ENCODE data around the gene MAD1L1.
"Not testable (repeated sequence)": the region's sequence is repeated elsewhere in the genome, so short reads cannot be mapped to it uniquely, and the experiment has no call there.

The MAD1L1 gene

GRCh38 chr7:1837696-1838543 is 394.8 kb downstream of the MAD1L1 start:
- DNase-seq (ENCODE audit: low spot score) = not testable (repeated sequence)

- not testable (repeated sequence) for DNase-seq (ENCODE audit: low spot score)
These were observed 400.7 kb downstream of the MAD1L1 start for GRCh38 chr7:1831933-1832535.

DNA sequence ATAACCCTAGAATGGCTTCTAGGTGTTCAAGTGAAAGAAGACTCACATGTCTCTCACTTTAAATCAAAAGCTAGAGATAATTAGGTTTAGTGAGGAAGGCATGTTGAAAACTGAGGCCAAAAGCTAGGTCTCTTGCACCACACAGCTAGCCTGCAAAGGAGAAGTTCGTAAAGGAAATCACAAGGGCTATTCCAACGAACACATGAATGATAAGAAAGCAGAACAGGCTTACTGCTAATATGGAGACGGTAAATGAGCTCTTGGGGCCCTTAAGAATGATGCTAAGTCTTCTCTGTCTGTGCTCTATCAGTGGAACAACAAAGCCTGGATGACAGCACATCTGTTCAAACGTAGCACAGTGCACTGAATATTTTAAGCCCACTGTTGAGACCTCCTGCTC is 401.3 kb downstream of the MAD1L1 start:
- not testable (repeated sequence) for DNase-seq (ENCODE audit: low spot score)

DNA sequence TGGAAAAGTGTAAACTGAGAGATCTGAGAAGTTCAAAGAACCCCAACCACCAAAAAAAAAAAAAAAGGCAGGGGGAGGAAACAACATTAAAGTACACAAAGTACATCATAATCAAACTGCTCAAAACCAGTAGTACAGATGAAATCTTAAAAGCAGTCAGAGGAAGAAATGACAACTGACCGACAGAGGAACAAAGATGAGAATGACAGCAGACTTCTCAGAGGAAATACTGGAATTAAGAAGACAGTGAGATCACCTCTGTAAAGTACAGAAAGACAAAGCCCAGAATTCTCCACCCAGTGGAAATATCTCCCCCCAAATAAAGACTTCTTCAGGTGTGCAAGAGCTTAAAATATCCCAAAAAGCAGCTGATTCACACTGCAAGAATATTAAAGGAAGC is 403.1 kb downstream of the MAD1L1 start:
- not testable (repeated sequence) for DNase-seq (ENCODE audit: low spot score)

GRCh38 chr7:1829111-1829510 is 403.6 kb downstream of the MAD1L1 start:
- DNase-seq (ENCODE audit: low spot score) = no peak

GRCh38 chr7:1828170-1828569 is 404.6 kb downstream of the MAD1L1 start:
- not testable (repeated sequence) for DNase-seq (ENCODE audit: low spot score)

GRCh38 chr7:1827521-1827981 is 405.2 kb downstream of the MAD1L1 start:
- DNase-seq (ENCODE audit: low spot score) = not testable (repeated sequence)

- not testable (repeated sequence) for DNase-seq (ENCODE audit: low spot score)
These were observed 405.8 kb downstream of the MAD1L1 start for GRCh38 chr7:1826931-1827330.

GRCh38 chr7:1825897-1826741 is 406.6 kb downstream of the MAD1L1 start:
- DNase-seq (ENCODE audit: low spot score) = no peak

GRCh38 chr7:1825647-1825896 is 407.2 kb downstream of the MAD1L1 start:
- DNase-seq (ENCODE audit: low spot score) = not testable (repeated sequence)

DNA sequence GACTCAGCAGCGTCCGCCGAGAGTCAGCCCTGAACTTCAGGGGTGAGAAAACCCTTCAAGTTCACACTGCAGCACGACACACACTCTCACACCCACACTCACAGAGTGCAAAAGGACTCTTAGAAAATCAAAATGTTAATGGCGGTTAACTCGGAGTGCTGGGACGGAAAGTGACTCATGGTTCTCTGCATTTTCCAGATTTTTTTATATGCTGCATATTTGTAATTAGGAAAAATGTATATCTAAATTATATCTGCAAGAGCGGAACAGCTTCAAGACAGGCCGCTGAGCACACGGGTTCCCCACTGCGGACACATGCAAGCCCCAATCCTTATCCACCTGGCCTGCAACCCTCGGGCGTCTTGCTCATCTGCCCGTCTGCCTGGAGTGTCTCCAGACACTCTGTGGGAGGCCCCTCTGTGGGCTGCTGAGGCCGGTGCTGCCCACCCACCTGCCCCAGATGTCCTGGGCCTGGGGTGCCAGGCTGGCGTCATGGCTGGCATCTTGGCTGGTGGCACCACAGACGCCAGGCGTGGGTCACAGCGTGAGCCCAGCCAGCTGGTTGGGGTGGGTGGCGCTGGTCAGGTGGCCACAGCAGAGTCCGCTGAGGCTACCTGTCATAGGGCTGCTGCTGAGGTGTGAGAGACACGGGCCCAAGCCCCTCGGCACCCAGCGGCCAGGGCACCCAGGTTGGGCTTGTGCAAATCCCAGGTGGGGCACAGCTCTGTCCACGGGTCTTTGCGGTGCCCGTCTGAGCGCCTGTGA is 407.7 kb downstream of the MAD1L1 start:
- not testable (repeated sequence) for DNase-seq (ENCODE audit: low spot score)

DNA sequence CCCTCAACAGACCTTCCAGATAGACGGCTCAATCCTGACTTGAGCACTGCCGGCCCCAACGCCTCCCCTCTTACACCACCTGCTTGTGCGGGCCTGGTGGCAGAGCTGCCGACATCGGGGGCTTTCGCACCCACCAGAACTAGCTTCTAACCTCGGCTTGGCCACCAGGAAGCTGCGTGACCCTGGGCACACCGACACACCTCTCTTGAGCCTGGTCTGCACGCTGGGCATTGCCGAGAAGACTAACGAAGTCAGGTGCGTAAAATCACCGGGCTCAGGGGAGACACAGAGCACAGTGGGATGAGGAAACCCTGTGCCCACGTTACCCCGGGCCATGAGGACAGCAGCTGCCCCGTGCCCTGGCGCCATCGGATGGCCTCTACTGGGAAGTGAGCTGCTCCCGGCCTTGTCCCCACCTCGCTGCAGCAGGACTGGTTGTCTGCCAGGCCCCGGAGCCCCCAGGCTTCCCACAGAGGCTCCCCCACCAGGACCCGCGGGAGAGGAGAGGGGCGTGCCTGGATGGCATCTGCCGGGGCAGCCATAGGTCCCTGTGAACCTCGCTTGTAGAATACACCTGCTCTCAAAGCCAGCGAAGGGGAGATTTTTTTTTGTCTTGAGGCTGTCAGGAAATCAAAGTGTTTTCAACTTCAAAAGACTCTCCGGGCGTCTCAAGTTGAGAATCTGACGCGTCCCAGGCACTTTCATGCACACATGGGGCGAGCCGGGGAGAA is 408.4 kb downstream of the MAD1L1 start:
- DNase-seq (ENCODE audit: low spot score) = not testable (repeated sequence)

GRCh38 chr7:1823376-1824150 is 409.2 kb downstream of the MAD1L1 start:
- no peak for DNase-seq (ENCODE audit: low spot score)

GRCh38 chr7:1819259-1819841 is 413.4 kb downstream of the MAD1L1 start:
- DNase-seq (ENCODE audit: low spot score) = no peak

DNA sequence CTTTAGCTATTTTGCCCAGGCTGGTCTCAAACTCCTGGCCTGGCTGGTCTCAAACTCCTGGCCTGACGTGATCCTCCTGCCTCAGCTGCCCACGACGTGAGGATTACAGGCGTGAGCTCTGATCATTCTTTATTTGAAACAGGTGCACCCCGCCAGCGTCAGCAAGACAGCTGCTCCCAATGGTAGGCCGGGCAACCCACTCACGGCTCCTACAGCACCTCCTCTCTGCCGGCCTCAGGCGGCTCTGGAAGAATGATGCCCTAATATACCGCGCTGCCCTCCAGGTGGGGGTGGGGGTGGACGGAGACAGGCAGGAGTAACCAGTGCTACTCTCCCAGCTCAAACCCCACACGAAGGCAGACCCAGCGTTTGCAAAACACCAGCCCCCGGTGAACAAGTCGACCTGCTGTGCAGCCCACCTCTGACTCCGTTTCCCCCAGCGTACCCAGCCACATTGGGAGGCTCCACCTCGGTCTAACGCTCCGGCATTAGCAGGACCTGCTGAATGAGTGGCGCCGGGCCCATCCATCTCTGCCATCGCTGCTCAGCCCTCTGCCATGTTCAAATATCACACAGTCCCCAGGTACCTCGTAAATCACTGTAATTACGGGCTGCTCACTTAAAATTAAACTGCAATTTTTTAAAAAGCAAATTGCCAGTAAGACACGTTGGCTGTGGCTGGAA is 414.0 kb downstream of the MAD1L1 start:
- DNase-seq (ENCODE audit: low spot score) = no peak

- no peak for DNase-seq (ENCODE audit: low spot score)
These were observed 415.6 kb downstream of the MAD1L1 start for GRCh38 chr7:1817061-1817712.

DNA sequence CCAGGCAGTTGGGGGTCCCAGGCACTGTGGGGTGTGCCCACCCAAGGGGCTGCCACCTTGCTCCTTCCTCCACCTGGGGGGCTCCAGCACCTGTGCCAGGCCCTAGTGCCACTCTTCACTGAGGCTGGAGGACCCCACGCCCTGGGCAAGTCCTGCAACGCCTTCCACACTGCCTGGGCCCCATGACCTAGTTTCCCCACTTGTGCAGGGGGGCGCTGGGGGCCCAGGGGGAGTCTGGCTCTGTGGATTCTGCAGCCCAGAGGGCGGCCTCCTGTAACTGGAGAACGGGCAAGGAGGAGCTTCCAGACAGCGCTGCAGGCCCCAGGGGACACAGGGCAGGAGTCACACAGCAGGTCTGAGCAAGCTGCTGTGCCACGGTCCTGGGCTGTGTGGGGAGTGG is 416.3 kb downstream of the MAD1L1 start:
- DNase-seq (ENCODE audit: low spot score) = not testable (repeated sequence)

DNA sequence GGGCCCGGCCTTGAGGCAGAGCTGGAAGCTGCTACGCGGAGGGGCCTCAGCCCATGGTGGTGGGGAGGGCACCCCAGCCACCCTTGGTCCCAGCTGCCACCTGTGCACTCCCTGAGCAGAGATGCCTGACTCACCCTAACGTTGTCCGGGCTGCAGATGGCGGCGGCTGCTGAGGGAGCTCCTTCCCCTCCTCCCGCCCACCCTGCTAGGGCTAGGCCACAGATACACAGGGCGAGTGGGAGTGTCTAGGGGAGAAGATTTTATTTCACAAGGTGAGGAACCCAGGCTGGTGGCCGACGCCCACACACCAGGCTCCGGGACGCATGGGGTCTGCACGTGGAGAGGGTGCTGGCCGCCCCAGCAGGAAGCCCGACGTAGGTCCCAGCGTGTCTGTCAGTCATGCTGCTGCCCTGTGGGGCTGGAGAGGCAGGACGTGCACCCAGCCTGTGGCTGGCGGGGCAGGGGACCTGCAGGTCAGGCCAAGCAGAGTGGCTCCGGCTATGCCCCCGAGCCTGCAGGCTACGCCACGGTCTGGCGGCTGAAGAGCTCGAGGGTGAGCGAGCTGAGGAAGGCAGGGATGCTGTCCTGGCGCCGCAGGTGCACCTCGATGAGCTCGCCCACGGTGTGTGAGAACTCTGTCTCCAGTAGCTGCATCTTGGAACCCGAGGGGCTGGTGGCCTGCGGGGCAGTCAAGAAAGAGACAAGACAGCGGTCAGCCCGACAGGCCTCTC is 417.0 kb downstream of the MAD1L1 start:
- DNase-seq (ENCODE audit: low spot score) = not testable (repeated sequence)
